ENCODE results near the gene MAP3K10.

Gene MAP3K10

DNA sequence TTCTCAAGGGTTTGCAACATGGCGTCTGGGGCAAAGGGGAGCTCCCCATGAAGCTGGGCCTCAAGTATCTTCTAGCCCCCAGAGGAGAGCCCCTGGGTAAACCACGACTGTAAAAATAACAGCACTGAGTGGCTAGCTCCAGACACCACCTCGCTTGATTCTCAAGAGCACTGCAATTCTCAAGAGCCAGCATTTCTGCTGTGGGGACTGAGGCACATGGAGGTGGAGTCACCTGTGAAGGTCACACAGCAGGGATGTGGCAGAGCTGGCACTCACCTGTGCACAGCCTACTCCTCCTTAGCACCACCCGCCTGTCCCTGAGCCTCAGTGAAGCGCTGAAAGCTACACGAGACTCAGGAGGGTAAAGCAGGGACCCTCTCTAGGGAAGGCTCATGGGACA, 56.0 kb downstream of the MAP3K10 start:
- in situ Hi-C loops (cut with MboI; ENCODE audit: low sequenced_read_pairs) = no loop called here

DNA sequence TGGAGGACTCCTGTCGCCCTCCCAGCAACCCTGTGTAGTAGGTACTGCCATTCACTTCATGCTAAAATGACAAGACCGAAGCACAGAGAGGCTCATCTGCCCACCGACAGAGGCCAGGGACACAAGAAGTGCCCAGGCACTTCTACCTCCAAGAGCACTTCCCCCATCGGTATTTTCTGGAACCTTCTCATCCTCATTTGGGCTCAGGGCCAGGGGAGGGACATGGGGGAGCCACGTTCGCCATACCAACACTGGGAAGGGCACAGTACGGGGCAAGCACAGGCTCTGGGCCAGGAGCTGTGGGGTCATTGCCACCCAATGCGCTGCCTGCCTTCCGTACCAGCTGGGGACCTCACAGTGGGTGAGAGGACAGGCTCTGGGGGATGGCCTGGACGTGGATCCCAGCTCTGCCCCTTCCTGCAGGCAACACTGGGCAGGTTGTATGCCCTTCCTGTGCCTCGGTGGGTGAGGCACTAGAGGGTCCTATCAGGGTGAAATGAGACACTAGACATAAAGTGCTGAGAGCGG, 56.6 kb downstream of the MAP3K10 start:
- in situ Hi-C loops (cut with MboI; ENCODE audit: low sequenced_read_pairs) = no loop called here

DNA sequence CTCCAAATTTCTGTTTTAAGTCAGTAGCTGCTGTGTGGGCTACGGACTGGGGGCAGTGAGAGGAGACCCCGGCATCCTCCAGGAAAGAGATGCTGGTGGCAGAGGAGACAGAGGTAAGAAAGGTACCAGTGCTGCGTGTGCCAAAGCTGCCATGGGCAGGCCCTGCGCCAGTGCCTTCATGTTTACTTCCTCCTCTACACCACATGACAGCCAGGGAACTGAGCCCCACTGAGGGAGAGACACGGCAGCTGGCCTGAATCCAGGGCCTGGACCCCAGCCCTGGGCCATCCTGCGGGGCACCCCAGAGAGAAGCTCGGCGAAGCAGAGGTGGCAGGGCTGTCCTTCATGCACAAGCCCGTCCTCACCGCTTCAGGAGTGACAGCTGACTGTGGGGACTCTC, 58.0 kb downstream of the MAP3K10 start:
- in situ Hi-C loops (cut with MboI; ENCODE audit: low sequenced_read_pairs) = no loop called here

DNA sequence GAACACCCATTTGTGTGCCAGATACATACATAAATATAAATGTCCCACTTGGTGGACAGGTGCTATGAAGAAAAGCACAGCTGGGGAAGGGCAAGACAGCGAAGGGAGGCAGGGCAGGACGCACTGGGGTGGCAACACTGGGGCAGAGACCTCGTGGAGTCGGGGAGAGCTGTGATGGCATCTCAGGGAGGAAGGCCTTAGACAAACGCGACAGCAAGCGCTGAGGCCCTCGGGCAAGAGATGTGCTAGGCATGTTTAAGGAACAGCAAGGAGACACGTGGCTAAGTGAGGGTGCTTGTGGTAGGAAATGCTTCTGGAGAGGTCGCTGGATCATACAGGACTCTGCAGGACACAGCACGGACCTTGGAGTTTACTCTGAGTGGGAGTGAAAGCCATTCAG, 58.6 kb downstream of the MAP3K10 start:
- in situ Hi-C loops (cut with MboI; ENCODE audit: low sequenced_read_pairs) = no loop called here

DNA sequence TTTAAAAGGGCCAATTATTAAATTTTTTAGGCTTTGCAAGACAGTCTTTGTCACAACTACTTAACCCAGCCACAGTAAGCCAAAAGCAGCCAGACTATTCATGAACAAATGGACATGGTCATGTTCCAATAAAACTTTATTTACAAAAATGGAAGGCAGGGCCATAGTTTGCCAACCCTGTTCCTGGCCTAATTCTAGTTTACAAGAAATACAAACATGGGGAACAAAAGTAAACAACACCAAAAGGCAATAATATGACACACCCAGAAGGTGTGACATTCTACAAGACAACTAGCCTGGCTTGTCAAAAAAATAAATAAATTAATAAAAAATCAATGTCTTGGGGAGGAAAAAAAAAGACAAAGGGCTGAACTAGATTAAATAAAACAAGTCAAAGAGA, 60.0 kb downstream of the MAP3K10 start:
- in situ Hi-C loops (cut with MboI; ENCODE audit: low sequenced_read_pairs) = no loop called here

DNA sequence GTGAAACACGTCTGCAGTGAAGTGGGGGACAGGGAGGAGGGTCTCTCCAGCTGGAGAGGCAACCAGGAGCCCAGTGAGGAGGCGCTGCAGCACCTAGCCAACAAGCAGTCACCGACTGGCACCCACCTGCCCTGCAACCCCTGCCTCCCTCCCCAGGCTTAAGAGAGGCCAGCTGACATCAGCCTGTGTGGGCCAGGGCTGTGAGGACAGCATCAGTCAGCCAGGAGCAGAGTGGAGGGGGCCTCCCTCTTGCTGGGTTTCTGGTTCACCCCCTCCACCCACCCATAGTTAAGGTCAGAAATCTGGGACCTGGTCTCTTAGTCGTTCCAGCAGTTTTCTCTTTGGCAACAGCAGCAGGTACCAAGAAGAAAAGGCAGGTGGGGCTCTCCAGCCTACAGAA, 60.8 kb downstream of the MAP3K10 start:
- in situ Hi-C loops (cut with MboI; ENCODE audit: low sequenced_read_pairs) = no loop called here

DNA sequence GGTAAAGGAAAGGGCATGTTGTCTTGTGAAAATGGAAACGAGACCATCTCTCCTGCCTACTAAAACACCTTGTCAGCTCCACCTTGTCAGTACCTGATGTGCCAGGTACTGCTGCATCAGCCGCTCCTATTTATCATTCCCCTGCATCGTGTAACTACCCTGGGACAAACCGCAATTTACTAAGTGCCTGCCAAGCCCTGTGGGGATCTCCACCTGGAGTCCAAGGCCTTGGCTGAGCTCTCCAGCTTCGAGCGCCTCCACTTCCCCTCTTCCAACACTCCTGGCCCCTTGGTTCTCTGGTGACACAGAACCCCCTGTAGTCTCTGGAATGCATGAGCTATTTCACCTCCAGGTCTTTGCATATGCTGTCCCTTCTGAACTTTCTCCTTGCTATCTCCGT, 61.2 kb downstream of the MAP3K10 start:
- in situ Hi-C loops (cut with MboI; ENCODE audit: low sequenced_read_pairs) = no loop called here

DNA sequence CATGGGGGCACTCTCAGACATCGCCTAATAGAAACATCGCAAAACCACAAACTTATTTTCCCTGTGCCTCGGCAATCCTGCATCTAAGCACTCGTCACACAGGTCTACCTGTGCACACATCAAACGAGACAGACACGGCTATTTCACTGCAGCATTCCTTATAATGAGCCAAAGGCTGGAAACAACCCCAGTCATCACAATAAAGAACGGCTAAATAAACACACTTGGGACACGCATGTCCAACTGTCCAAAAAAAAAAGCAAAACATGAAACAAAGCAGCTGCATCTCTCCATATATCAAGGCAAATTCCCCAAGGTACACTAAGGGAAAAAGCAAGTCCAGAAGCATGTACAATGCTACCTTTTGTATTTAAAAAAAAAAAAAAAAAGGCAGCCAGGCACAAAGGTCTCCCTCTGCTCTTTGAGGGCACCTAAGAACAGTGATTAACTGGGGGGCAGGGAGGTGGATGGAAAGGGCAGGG, 62.4 kb downstream of the MAP3K10 start:
- in situ Hi-C loops (cut with MboI; ENCODE audit: low sequenced_read_pairs) = no loop called here

DNA sequence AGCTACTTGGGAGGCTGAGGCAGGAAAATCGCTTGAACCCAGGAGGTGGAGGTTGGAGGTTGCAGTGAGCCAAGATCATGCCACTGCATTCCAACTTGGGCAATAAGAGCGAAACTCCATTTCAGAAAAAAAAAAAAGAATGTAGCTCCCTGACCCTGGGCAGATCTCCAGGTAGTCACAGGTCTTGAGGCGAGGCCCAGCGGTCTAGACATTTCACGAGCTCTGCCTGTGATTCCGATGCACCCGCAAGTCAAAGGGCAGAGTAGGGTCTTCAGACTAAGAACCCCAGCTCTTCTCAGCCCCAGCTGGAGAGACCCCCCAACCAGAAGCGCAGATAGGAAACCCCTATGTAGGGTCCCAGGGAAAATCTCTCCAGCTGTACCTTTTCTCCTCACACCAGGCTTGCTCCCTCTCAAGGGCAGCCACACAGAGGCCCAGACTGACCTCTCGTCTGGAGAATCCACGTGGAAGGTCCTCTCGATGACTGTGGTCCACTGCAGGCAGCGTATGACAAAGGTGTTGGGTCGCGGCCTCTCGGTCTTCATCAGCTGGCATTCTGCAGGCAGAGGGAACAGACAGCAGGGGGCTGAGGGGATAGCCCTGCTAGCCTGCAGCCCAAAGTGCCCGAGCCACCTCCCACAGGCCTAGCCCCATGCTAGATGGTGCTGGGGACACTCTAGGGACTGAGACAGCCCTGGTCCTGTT, 63.6 kb downstream of the MAP3K10 start:
- in situ Hi-C loops (cut with MboI; ENCODE audit: low sequenced_read_pairs) = no loop called here

DNA sequence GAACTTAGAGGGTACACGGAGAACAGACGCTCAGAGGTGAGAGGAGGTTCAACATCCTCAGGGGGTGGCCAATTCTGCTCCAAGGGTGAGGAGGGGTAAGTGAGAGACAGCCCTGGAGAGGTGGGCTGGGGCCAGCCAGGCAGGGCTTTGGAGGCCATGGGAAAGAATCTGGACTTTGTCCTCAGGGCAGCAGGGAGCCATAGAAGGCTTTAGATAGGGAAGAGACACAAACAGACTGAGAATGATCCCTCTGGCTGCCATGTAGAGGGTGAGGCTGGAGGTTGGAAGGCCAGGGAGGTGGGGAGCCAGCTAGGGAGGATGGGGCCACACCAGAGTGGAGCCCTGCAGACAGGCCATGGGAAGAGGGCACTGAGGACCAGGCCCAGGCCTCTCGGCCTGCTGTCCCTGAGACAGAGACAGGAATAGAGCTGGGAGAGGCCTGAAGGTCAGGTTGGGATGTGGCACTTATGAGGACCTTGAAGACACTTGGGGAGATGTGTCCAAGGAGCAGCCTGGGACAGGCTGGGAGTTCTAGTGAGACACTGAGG, 64.5 kb downstream of the MAP3K10 start:
- in situ Hi-C loops (cut with MboI; ENCODE audit: low sequenced_read_pairs) = no loop called here

DNA sequence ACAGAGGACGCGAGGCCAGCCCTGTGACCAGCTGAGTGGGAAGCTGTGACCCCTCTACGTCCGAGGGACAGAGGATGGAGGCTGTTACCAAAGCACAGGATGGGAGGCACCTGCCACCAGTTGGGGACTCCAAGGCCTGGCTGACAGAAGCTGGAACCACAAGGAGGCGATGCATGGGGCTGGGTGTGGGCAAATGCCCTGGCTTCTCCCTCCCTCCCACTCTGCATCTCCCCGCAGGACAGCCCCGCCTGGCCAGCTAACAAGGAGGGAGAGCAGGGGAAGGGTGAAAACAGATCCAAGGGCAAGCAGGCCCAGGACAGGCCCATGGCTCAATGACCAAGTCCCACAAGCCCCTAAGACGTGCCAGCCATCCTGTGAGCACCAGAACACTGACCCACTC, 65.3 kb downstream of the MAP3K10 start:
- in situ Hi-C loops (cut with MboI; ENCODE audit: low sequenced_read_pairs) = no loop called here

DNA sequence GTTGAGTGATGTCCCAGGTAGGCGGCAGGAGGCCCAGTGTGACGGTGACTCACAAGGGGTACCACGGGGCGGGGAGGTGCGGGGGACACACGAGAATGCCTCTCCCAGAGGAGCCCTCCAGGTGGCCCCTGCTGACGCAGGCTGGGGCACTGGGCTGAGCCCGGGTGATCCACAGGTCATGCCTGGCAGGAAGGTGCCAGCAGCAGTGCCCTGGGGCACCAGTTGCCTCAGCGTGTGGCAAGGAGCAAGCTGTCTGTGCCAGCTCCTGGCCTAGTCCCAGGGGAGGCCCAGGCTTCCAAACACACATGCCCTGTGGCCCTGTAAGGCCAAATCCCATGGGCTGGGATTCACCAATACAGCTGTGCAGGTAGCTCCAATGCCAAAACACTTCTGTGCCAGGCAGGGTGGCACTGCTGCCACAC, 65.9 kb downstream of the MAP3K10 start:
- in situ Hi-C loops (cut with MboI; ENCODE audit: low sequenced_read_pairs) = no loop called here

DNA sequence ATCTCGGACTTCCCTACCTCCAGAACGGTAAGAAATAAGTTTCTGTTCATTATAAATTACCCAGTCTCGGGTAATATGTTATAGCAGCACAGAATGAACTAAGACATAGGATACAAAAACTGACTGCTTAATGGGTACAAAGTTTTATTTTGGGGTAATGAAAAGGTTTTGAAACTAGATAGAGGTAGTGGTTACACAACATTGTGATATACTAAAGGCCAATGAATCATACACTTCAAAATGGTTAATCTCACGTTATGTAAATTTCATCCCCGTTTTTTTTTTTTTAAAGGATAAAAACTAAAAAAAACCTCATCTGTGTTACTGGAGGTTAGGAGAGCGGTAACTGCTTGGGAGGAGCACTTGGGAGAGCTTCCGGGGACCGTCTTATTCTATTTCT, 70.4 kb downstream of the MAP3K10 start:
- in situ Hi-C loops (cut with MboI; ENCODE audit: low sequenced_read_pairs) = no loop called here

DNA sequence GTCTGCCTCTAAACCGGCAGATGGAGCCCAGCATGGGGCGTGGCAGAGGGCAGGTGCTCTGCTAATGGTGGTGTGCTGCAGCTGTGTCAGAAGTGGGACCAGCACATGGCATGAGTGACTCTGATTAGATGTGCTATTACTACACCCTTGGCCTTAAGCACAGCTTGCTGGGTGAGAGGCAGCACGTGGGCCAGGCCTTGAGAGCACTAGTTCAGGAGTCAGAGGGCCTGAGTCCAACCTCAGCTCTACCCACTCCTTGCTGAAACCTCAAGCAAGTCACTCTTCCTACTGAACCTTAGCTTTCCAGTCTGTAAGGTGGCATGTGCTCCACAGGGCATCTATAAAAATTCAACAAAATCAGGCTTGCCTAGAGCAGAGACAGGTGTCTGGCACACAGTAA, 71.2 kb downstream of the MAP3K10 start:
- in situ Hi-C loops (cut with MboI; ENCODE audit: low sequenced_read_pairs) = no loop called here

DNA sequence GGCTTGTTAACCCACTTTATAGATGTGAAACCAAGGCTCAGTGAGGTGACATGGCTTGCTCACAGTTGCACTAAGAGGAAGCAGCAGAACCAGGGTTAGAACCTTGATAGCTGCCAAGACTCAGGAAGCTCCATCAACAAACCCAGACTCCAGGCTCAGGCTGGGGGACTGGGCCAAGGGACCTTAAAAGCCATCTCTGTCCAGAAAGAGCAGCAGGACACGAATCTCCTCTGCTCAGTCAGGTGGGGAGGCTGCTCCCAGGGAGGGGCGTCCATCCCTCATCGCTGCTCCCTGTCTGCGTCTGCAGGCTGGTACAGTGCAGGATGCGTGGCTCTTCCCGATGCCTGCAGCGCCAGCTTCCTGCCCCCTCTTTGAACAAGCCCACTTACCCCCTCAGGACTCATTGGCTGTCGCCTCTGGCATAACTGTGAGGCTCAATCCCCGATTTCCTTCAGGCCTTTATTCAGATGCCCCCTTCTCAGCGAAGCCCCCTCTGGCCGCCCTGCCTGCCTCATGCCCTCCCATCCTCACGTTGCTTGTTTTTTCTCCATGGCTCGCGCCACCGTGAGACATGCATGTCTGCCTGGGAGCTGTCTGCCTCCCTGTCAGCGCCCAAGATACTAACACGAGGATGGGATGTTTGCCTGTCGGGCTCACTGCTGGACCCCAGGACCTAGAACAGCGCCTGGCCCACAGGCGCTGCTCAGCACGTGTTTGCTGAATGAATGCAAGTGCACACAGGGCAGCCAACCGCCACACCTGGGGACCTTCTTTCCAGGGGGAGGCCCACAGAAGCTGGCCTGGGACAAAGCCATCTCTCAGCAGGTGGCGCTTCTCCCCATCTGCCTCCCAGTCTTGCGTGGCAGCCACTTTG, 72.5 kb downstream of the MAP3K10 start:
- in situ Hi-C loops (cut with MboI; ENCODE audit: low sequenced_read_pairs) = no loop called here

DNA sequence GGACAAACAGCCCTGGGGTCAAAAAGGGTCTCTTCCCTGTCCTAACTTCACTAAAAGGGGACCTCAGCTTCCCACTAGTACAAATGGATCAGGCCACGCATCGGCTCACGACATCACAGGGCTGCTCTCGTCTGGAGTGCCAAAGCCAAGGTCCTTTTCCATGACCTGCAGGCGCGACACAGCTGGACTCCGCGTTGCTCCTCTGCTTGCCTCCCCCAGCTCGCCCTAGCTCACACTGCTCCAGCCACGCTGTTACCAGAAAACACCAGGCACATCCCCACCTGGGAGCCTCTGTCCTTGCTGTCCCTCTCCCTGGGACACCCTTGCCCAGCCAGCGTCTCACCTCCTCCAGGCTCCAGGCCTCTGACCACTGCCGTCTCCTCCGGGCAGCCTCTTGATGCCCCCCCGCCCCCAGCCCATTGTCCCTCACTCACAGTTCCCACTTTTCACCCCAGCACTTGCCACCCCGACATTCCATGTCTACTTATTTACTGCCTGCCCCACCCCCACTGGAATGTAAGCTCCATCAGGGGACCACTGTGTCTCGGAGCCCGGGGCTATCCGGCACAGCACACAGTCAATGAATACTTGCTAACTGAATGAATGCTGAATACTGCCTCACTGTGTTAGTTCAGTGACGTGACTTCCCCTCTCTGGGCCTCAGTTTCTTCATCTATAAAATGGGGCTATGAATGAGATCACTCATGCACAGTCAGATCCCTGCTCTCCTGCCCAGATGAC, 73.3 kb downstream of the MAP3K10 start:
- in situ Hi-C loops (cut with MboI; ENCODE audit: low sequenced_read_pairs) = no loop called here

Measured in HL-60/S4 (cell line).